HEK293T (cell line): Measurements from ENCODE around the gene ITGB3BP.
"Not testable (repeated sequence)": the region's sequence is repeated elsewhere in the genome, so short reads cannot be mapped to it uniquely, and the experiment has no call there.

ENCODE experiments used
- CTCF ChIA-PET: fragments of 350-600 bp; formaldehyde crosslinking; extraction: SDS; loops from one replicate; lab custom pipeline; 2021; ENCODE audit warnings: antibody characterized with exemption, inconsistent platforms; lab: Yijun Ruan, JAX
- POLR2A ChIA-PET: fragments of 350-600 bp; formaldehyde crosslinking; extraction: SDS; loops from one replicate; lab custom pipeline; 2020; ENCODE audit warnings: antibody characterized with exemption, inconsistent platforms; lab: Yijun Ruan, JAX
- DNase-seq: peaks from one replicate; pipeline ENCODE4 v3.0.0; 2012; ENCODE audit warnings: mixed read lengths; ENCODE audit errors: extremely low spot score
- ARNT ChIP-seq: fragments of 450-650 bp; IDR thresholded peaks from 2 replicates; pipeline ENCODE4 v1.6.1; 2017; ENCODE audit warnings: mild to moderate bottlenecking
- BHLHE40 ChIP-seq: fragments of 450-650 bp; IDR thresholded peaks from 2 replicates; pipeline ENCODE4 v1.6.1; 2016; ENCODE audit warnings: mild to moderate bottlenecking, moderate library complexity, borderline replicate concordance
- CTBP1 ChIP-seq: fragments of 450-650 bp; IDR thresholded peaks from 2 replicates; pipeline ENCODE4 v1.6.1; 2016; ENCODE audit warnings: borderline replicate concordance
- ELF4 ChIP-seq: fragments of 450-650 bp; IDR thresholded peaks from 2 replicates; pipeline ENCODE4 v1.6.1; 2017; ENCODE audit warnings: antibody characterized with exemption
- FOXA1 ChIP-seq: fragments of 450-650 bp; IDR thresholded peaks from 2 replicates; pipeline ENCODE4 v1.6.1; 2016; ENCODE audit warnings: mild to moderate bottlenecking
- FOXK2 ChIP-seq: fragments of 450-650 bp; IDR thresholded peaks from 2 replicates; pipeline ENCODE4 v1.6.1; 2016; ENCODE audit warnings: mild to moderate bottlenecking
- FOXM1 ChIP-seq: fragments of 450-650 bp; IDR thresholded peaks from 2 replicates; pipeline ENCODE4 v1.6.1; 2017; ENCODE audit warnings: mild to moderate bottlenecking, borderline replicate concordance
- HDGF ChIP-seq: fragments of 450-650 bp; IDR thresholded peaks from 2 replicates; pipeline ENCODE4 v1.6.1; 2017; ENCODE audit warnings: antibody characterized with exemption, borderline replicate concordance
- L3MBTL2 ChIP-seq: fragments of 450-650 bp; conservative IDR thresholded peaks from 2 replicates; pipeline ENCODE4 v1.6.1; 2016; ENCODE audit warnings: mild to moderate bottlenecking
- LEF1 ChIP-seq: fragments of 450-650 bp; IDR thresholded peaks from 2 replicates; pipeline ENCODE4 v1.6.1; 2017; ENCODE audit warnings: mild to moderate bottlenecking, borderline replicate concordance
- NFRKB ChIP-seq: fragments of 450-650 bp; IDR thresholded peaks from 2 replicates; pipeline ENCODE4 v1.6.1; 2016; ENCODE audit warnings: mild to moderate bottlenecking, moderate library complexity
- PKNOX1 ChIP-seq: fragments of 450-650 bp; IDR thresholded peaks from 2 replicates; pipeline ENCODE4 v1.6.1; 2016
- SP1 ChIP-seq: fragments of 450-650 bp; IDR thresholded peaks from 2 replicates; pipeline ENCODE4 v1.6.1; 2017
- SUZ12 ChIP-seq: fragments of 450-650 bp; IDR thresholded peaks from 2 replicates; pipeline ENCODE4 v1.6.1; 2016; ENCODE audit warnings: mild to moderate bottlenecking
- TARDBP ChIP-seq: fragments of 450-650 bp; IDR thresholded peaks from 2 replicates; pipeline ENCODE4 v1.6.1; 2016
- ZNF384 ChIP-seq: fragments of 450-650 bp; IDR thresholded peaks from 2 replicates; pipeline ENCODE4 v1.6.1; 2016

Gene ITGB3BP

GRCh38 chr1:63435161-63435560 is 87.9 kb downstream of the ITGB3BP start:
- ChIA-PET CTCF (interaction anchor here (0.6 kb wide), 1 partner anchor 933 kb away, joined by 3 read pairs; no protein-coding TSS in a partner anchor), POLR2A (no interaction called here)
- no peak for DNase-seq
- TF ChIP-seq SP1 (no peak), FOXA1 (no peak), FOXK2 (no peak), PKNOX1 (no peak), TARDBP (no peak), NFRKB (no peak), HDGF (no peak), LEF1 (no peak), ELF4 (no peak), FOXM1 (no peak), ARNT (no peak), CTBP1 (no peak), ZNF384 (no peak), SUZ12 (no peak), L3MBTL2 (no peak), BHLHE40 (no peak)

- ChIA-PET CTCF (no interaction called here), POLR2A (no interaction called here)
- TF ChIP-seq PKNOX1 (no peak), FOXM1 (no peak), TARDBP (no peak), FOXK2 (no peak), SP1 (no peak), BHLHE40 (no peak), SUZ12 (no peak), ARNT (no peak), LEF1 (no peak), ELF4 (no peak), HDGF (no peak)
- no peak for DNase-seq
These were observed 93.7 kb downstream of the ITGB3BP start for GRCh38 chr1:63429281-63429680.

GRCh38 chr1:63428815-63429214 is 94.2 kb downstream of the ITGB3BP start:
- TF ChIP-seq LEF1 (no peak), FOXK2 (no peak), ZNF384 (no peak), ELF4 (no peak), SUZ12 (no peak)
- DNase-seq = no peak
- ChIA-PET CTCF (interaction anchor here (0.8 kb wide), 1 partner anchor 17 kb away, joined by 3 read pairs; no protein-coding TSS in a partner anchor), POLR2A (no interaction called here)

GRCh38 chr1:63423649-63424048 is 99.4 kb downstream of the ITGB3BP start:
- ChIA-PET CTCF (no interaction called here), POLR2A (no interaction called here)
- TF ChIP-seq CTBP1 (no peak), L3MBTL2 (no peak), SP1 (no peak), FOXA1 (no peak), BHLHE40 (no peak), ELF4 (no peak), PKNOX1 (no peak), FOXM1 (no peak), SUZ12 (no peak), LEF1 (no peak), NFRKB (no peak), HDGF (no peak)
- DNase-seq = no peak

GRCh38 chr1:63420746-63421145 is 102.3 kb downstream of the ITGB3BP start:
- POLR2A ChIA-PET, CTCF ChIA-PET, DNase-seq: not testable (repeated sequence)

GRCh38 chr1:63418101-63418500 is 104.9 kb downstream of the ITGB3BP start:
- TF ChIP-seq ARNT = no peak
- TF ChIP-seq ZNF384 = no peak
- DNase-seq = no peak
- ChIA-PET POLR2A (no interaction called here), CTCF (interaction anchor here (1.1 kb wide), 1 partner anchor 13 kb away, joined by 4 read pairs; no protein-coding TSS in a partner anchor)

GRCh38 chr1:63414691-63415365 is 108.2 kb downstream of the ITGB3BP start:
- DNase-seq = no peak
- no peak for TF ChIP-seq FOXA1
- no peak for TF ChIP-seq PKNOX1
- no peak for TF ChIP-seq FOXK2
- TF ChIP-seq HDGF = no peak
- no peak for TF ChIP-seq ARNT
- TF ChIP-seq SP1 = no peak
- TF ChIP-seq TARDBP = no peak
- no peak for TF ChIP-seq NFRKB
- TF ChIP-seq ELF4 = no peak
- TF ChIP-seq ZNF384 = no peak
- no peak for TF ChIP-seq LEF1
- no peak for TF ChIP-seq SUZ12
- TF ChIP-seq FOXM1 = no peak
- no peak for TF ChIP-seq CTBP1
- TF ChIP-seq L3MBTL2 = no peak
- no peak for TF ChIP-seq BHLHE40
- ChIA-PET CTCF (no interaction called here), POLR2A (no interaction called here)
